Smooth muscle cell (in vitro differentiated cells): ENCODE data around the gene OR5K3. TPM values are rescaled to one million over a fixed set of nuclear protein-coding genes. Genes with fewer than 3 reads are reported as not detected.

ENCODE experiments used
- DNase-seq: peaks from one replicate; lab custom pipeline; 2025; ENCODE audit not compliant: unreplicated experiment; lab: John Stamatoyannopoulos, UW
- H2AFZ ChIP-seq: fragments of 200-600 bp; sonication (generic); 2 replicates; pipeline ENCODE4 v1.6.0; 2016; ENCODE audit warnings: antibody characterized with exemption, low read depth, mild to moderate bottlenecking
- H3F3A ChIP-seq: fragments of 200-600 bp; sonication (generic); 2 replicates; pipeline ENCODE4 v1.6.0; 2017; ENCODE audit warnings: antibody characterized with exemption, low read depth
- H3K27ac ChIP-seq: fragments of 200-600 bp; sonication (generic); 2 replicates; pipeline ENCODE4 v1.5.1; 2016; ENCODE audit warnings: low read depth, mild to moderate bottlenecking
- H3K27me3 ChIP-seq: fragments of 200-600 bp; sonication (generic); 2 replicates; pipeline ENCODE4 v1.6.1; 2016; ENCODE audit warnings: low read depth, mild to moderate bottlenecking
- H3K36me3 ChIP-seq: fragments of 200-600 bp; sonication (generic); 2 replicates; pipeline ENCODE4 v1.5.1; 2016; ENCODE audit warnings: low read depth
- H3K4me1 ChIP-seq: fragments of 200-600 bp; sonication (generic); 2 replicates; pipeline ENCODE4 v1.5.1; 2016; ENCODE audit warnings: low read depth
- H3K4me2 ChIP-seq: fragments of 200-600 bp; sonication (generic); 2 replicates; pipeline ENCODE4 v1.6.0; 2016; ENCODE audit warnings: mild to moderate bottlenecking
- H3K4me3 ChIP-seq: fragments of 200-600 bp; sonication (generic); 2 replicates; pipeline ENCODE4 v1.5.1; 2016; ENCODE audit warnings: mild to moderate bottlenecking
- H3K79me2 ChIP-seq: fragments of 200-600 bp; sonication (generic); 2 replicates; pipeline ENCODE4 v1.6.0; 2016; ENCODE audit warnings: low read depth, mild to moderate bottlenecking
- H3K9ac ChIP-seq: fragments of 200-600 bp; sonication (generic); 2 replicates; pipeline ENCODE4 v1.6.0; 2016; ENCODE audit warnings: low read depth
- H3K9me3 ChIP-seq: fragments of 200-600 bp; sonication (generic); replicated peaks from 2 replicates; pipeline ENCODE4 v1.5.1; 2016; ENCODE audit warnings: low read depth
- H4K20me1 ChIP-seq: fragments of 200-600 bp; sonication (generic); 2 replicates; pipeline ENCODE4 v1.6.0; 2016; ENCODE audit warnings: low read depth
- WGBS: methylation state at CpG from one replicate; pipeline ENCODE4 v1.1.7; 2016; ENCODE audit warnings: low lambda C conversion rate; 5-methylcytosine and 5-hydroxymethylcytosine counted together
- polyA plus RNA-seq: library from polyadenylated mRNA; unstranded; fragments of >200 nt; fragmentation: Nextera tagmentation; extraction: Ambion mirVana; gene quantifications from 2 replicates; pipeline ENCODE4 v1.2.1, GENCODE V29; 2016
- total RNA-seq: library from RNA; depleted of rRNA; stranded (reverse); fragments of >200 nt; gene quantifications from 2 replicates; pipeline ENCODE4 v1.2.3, GENCODE V29; 2014
- TF ChIP-seq, protein P1 (sequence below): fragments of 200-600 bp; sonication (generic); IDR thresholded peaks from 2 replicates; pipeline ENCODE4 v1.5.1; 2017; ENCODE audit warnings: borderline replicate concordance, mild to moderate bottlenecking, antibody characterized with exemption; ENCODE audit not compliant: insufficient read depth, poor library complexity, severe bottlenecking

Gene OR5K3
- total RNA-seq: not detected in 2 replicates
- polyA plus RNA-seq: not detected in 2 replicates

DNA sequence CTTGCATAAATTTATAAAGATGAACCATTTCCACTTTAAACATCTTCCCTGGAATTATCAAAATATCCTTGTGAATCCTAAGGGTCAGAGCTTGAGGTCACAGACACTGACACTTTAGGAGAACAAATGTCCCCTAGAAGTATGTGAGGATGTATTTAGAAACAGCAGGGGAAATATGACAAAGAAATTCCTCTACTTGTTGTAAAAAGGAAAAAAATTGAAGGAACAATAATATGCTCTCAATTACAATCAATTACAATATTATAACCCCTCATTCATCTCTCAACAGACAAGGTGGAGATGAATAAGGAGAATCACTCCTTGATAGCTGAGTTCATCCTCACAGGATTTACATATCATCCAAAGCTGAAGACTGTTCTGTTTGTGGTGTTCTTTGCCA is at the start of gene OR5K3:
OR5K3 (plus strand) TSS at position 301 of the 400 bp plus-strand sequence; CDS start at position 301, 0 bp downstream.
- H3K79me2 ChIP-seq: no peaks in the 10 kb centered on the region
- TF ChIP-seq, protein P1, sequence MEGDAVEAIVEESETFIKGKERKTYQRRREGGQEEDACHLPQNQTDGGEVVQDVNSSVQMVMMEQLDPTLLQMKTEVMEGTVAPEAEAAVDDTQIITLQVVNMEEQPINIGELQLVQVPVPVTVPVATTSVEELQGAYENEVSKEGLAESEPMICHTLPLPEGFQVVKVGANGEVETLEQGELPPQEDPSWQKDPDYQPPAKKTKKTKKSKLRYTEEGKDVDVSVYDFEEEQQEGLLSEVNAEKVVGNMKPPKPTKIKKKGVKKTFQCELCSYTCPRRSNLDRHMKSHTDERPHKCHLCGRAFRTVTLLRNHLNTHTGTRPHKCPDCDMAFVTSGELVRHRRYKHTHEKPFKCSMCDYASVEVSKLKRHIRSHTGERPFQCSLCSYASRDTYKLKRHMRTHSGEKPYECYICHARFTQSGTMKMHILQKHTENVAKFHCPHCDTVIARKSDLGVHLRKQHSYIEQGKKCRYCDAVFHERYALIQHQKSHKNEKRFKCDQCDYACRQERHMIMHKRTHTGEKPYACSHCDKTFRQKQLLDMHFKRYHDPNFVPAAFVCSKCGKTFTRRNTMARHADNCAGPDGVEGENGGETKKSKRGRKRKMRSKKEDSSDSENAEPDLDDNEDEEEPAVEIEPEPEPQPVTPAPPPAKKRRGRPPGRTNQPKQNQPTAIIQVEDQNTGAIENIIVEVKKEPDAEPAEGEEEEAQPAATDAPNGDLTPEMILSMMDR: no peak
- DNase-seq: no peak
- H4K20me1 ChIP-seq: no peaks in the 10 kb centered on the region
- no peaks in the 10 kb centered on the region for H3F3A ChIP-seq
- no peak within 1 kb of the TSS for H3K4me2 ChIP-seq
- no peak within 1 kb of the TSS for H3K4me3 ChIP-seq
- H3K9ac ChIP-seq: no peak within 1 kb of the TSS
- no peaks in the 10 kb centered on the region for H3K27me3 ChIP-seq
- H3K36me3 ChIP-seq: no peaks in the 10 kb centered on the region
- no peaks in the 10 kb centered on the region for H3K9me3 ChIP-seq
- H3K27ac ChIP-seq: no peak within 1 kb of the TSS
- H2AFZ ChIP-seq: no peak within 1 kb of the TSS
- H3K4me1 ChIP-seq: no peaks in the 10 kb centered on the region

DNA sequence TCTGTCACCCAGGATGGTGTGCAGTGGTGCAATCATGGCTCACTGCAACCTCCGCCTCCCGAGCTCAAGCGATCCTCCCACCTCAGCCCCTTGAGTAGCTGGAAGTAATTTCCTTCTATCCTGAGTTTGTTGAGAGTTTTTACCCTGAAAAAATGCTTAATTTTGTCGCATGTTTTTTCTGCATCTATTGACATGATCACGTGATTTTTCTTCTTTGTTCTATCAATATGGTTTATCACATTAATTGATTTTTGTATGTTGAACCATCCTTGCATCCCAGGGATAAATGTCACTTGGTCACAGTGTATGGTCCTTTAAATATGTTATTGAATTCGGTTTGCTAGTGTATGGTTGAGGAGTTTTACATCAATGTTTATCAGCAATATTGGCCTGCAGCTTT is 48.7 kb upstream of the OR5K3 start:
- H4K20me1 ChIP-seq: no peaks in the 10 kb centered on the region
- H3K27me3 ChIP-seq: peaks cover 5% of the 10 kb centered on the region
- H3K4me3 ChIP-seq: no peak overlapping the region
- H3K27ac ChIP-seq: no peak overlapping the region
- WGBS: 88% methylated on average over 6 of the region's 6 CpGs
- H3K4me2 ChIP-seq: no peak overlapping the region
- H3K4me1 ChIP-seq: no peaks in the 10 kb centered on the region
- H3K9me3 ChIP-seq: no peaks in the 10 kb centered on the region
- H3F3A ChIP-seq: no peaks in the 10 kb centered on the region
- TF ChIP-seq, protein P1: no peak
- H3K79me2 ChIP-seq: no peaks in the 10 kb centered on the region
- no peak for DNase-seq
- no peak overlapping the region for H3K9ac ChIP-seq
- no peaks in the 10 kb centered on the region for H3K36me3 ChIP-seq
- H2AFZ ChIP-seq: no peak overlapping the region

GRCh38 chr3:98343647-98344507 is 46.6 kb upstream of the OR5K3 start:
- DNase-seq: no peak

More at GRCh38 chr3:98343647-98344507, 46.6 kb upstream of the OR5K3 start:
- H3K4me1 ChIP-seq: no peaks in the 10 kb centered on the region
- H3K27me3 ChIP-seq: no peaks in the 10 kb centered on the region
- no peak overlapping the region for H3K4me2 ChIP-seq
- no peaks in the 10 kb centered on the region for H3K79me2 ChIP-seq
- H3K9me3 ChIP-seq: no peaks in the 10 kb centered on the region
- TF ChIP-seq, protein P1: peak; percentile 55
- H2AFZ ChIP-seq: no peak overlapping the region
- no peaks in the 10 kb centered on the region for H4K20me1 ChIP-seq
- H3F3A ChIP-seq: no peaks in the 10 kb centered on the region
- no peak overlapping the region for H3K4me3 ChIP-seq
- H3K36me3 ChIP-seq: no peaks in the 10 kb centered on the region
- no peak overlapping the region for H3K9ac ChIP-seq
- H3K27ac ChIP-seq: no peak overlapping the region
- WGBS: 59% methylated on average over 13 of the region's 13 CpGs
